Glutamatergic neuron (in vitro differentiated cells): ENCODE measurements around the gene POSTN. TPM values are rescaled to one million over a fixed set of nuclear protein-coding genes. Genes with fewer than 3 reads are reported as not detected.

Experiments
- DNase-seq: peaks from one replicate; pipeline ENCODE4 v3.0.0; 2022
- H3K27ac Mint-ChIP-seq: one replicate; pipeline ENCODE4 v1.8.0; 2020; ENCODE audit warnings: mild to moderate bottlenecking, mixed read lengths, inconsistent platforms; ENCODE audit not compliant: unreplicated experiment
- H3K27me3 Mint-ChIP-seq: one replicate; pipeline ENCODE4 v1.8.0; 2020; ENCODE audit warnings: mild to moderate bottlenecking, moderate library complexity, mixed read lengths, inconsistent platforms; ENCODE audit not compliant: unreplicated experiment
- H3K36me3 Mint-ChIP-seq: one replicate; pipeline ENCODE4 v1.8.0; 2020; ENCODE audit warnings: mild to moderate bottlenecking, mixed read lengths, inconsistent platforms; ENCODE audit not compliant: unreplicated experiment
- H3K4me1 Mint-ChIP-seq: one replicate; pipeline ENCODE4 v1.8.0; 2020; ENCODE audit warnings: mild to moderate bottlenecking, low read depth, mixed read lengths, inconsistent platforms; ENCODE audit not compliant: unreplicated experiment
- H3K4me3 Mint-ChIP-seq: one replicate; pipeline ENCODE4 v1.8.0; 2020; ENCODE audit warnings: mild to moderate bottlenecking, mixed read lengths, inconsistent platforms; ENCODE audit not compliant: unreplicated experiment
- H3K9me3 Mint-ChIP-seq: one replicate; pipeline ENCODE4 v1.8.0; 2020; ENCODE audit warnings: mild to moderate bottlenecking, moderate library complexity, mixed read lengths, inconsistent platforms; ENCODE audit not compliant: unreplicated experiment
- CTCF ChIP-seq: fragments of 200-600 bp; sonication (generic); IDR thresholded peaks from one replicate; pipeline ENCODE4 v1.5.0; 2021; ENCODE audit not compliant: partially characterized antibody, unreplicated experiment
- total RNA-seq: library from RNA; stranded (reverse); fragmentation: NEBNext Ultra II Directional; extraction: Animal tissue kit (Norgen Biotek cat#: 25700); gene quantifications from one replicate; pipeline ENCODE4 v1.2.1, GENCODE V29; 2021; ENCODE audit not compliant: unreplicated experiment

Gene POSTN
- total RNA-seq, 1 donor from 2014 or later, result 0.34 TPM

DNA sequence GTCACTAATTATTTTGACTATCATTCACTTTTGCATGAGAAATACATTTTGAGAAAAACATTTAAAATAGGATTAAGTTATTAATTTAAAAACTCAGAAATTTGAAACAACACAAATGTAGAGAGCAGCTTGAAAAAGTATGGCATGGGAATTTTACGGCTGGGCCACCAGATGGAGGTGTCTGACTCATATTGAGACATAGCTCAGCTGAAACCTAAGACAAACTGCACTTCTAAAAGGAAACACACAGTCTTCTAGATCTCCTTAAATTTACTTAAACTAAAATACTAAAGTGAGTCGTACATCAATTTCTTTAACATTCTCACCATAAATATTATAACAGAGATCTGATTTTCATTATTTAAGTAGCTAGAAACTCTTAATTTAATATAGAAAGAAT is 41.9 kb upstream of the POSTN start:
- H3K27me3 Mint-ChIP-seq, result peaks cover 1% of the 10 kb centered on the region
- no peak overlapping the region for H3K27ac Mint-ChIP-seq
- peak; percentile 51 for TF ChIP-seq CTCF
- no peak for DNase-seq
- no peak overlapping the region for H3K4me3 Mint-ChIP-seq
- H3K36me3 Mint-ChIP-seq, result no peaks in the 10 kb centered on the region
- H3K9me3 Mint-ChIP-seq, result no peaks in the 10 kb centered on the region
- H3K4me1 Mint-ChIP-seq, result no peaks in the 10 kb centered on the region

GRCh38 chr13:37636701-37637100 is 38.1 kb upstream of the POSTN start:
- no peaks in the 10 kb centered on the region for H3K9me3 Mint-ChIP-seq
- H3K4me3 Mint-ChIP-seq, result no peak overlapping the region
- no peak for TF ChIP-seq CTCF
- no peak for DNase-seq
- no peaks in the 10 kb centered on the region for H3K36me3 Mint-ChIP-seq
- H3K4me1 Mint-ChIP-seq, result no peaks in the 10 kb centered on the region
- H3K27ac Mint-ChIP-seq, result no peak overlapping the region
- H3K27me3 Mint-ChIP-seq, result no peaks in the 10 kb centered on the region

GRCh38 chr13:37632294-37632693 is 33.7 kb upstream of the POSTN start:
- H3K9me3 Mint-ChIP-seq, result no peaks in the 10 kb centered on the region
- no peaks in the 10 kb centered on the region for H3K27me3 Mint-ChIP-seq
- no peaks in the 10 kb centered on the region for H3K4me1 Mint-ChIP-seq
- H3K4me3 Mint-ChIP-seq, result no peak overlapping the region
- TF ChIP-seq CTCF, result no peak
- peaks cover 4% of the 10 kb centered on the region for H3K36me3 Mint-ChIP-seq
- H3K27ac Mint-ChIP-seq, result no peak overlapping the region
- no peak for DNase-seq

DNA sequence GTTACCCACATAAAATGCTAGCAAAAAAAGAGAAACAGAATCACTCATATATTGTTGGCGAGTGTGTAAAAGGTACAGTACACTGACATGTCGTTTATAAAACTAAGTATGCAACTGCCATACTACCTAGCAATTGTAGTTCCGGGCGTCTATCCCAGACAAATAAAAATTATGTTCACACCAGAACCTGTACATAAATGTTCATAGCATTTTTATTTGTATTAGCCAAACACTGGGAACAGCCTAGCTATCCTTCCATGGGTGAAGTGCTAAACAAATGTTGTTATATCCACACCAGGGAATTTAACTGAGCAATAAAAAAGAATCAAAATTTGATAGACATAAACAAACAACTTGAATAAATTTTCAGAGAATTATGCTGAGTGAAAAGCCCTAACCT is 28.9 kb upstream of the POSTN start:
- H3K9me3 Mint-ChIP-seq, result no peaks in the 10 kb centered on the region
- H3K4me3 Mint-ChIP-seq, result no peak overlapping the region
- H3K4me1 Mint-ChIP-seq, result no peaks in the 10 kb centered on the region
- no peak overlapping the region for H3K27ac Mint-ChIP-seq
- TF ChIP-seq CTCF, result no peak
- no peaks in the 10 kb centered on the region for H3K27me3 Mint-ChIP-seq
- peaks cover 4% of the 10 kb centered on the region for H3K36me3 Mint-ChIP-seq
- no peak for DNase-seq

DNA sequence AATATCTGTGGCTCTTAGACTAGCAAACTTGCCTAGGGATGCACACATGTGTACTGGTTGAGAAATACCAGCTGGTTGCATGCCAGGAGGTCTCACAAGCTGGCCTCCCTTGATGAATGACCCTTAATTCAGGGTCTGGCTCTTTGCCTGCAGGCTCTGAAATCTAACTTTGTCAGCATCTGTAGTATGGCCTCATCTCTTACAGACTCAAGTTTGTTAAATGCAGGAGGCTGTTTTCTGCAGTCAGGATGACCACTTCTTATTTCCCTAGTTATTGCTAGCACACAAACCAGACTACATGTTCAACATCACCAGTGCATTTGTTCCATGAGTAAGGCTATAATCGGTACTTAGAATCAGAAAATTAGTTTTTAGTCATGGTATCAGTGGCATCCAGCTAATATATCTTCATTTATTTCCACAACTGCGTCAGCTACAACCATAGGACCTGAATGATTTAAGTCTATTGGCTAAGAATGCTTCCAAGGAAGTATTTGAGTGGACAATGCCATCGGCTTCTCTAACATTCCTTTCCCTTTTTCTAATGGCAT is 23.3 kb upstream of the POSTN start:
- peaks cover 7% of the 10 kb centered on the region for H3K4me1 Mint-ChIP-seq
- H3K27me3 Mint-ChIP-seq, result no peaks in the 10 kb centered on the region
- DNase-seq, result no peak
- no peaks in the 10 kb centered on the region for H3K36me3 Mint-ChIP-seq
- H3K9me3 Mint-ChIP-seq, result no peaks in the 10 kb centered on the region
- no peak for TF ChIP-seq CTCF
- H3K4me3 Mint-ChIP-seq, result no peak overlapping the region
- H3K27ac Mint-ChIP-seq, result no peak overlapping the region
